ENCODE data around the gene ST6GALNAC1. TPM values are rescaled to one million over a fixed set of nuclear protein-coding genes. Genes with fewer than 3 reads are reported as not detected.

Gene ST6GALNAC1
- total and polyA plus RNA-seq, 2 of the 8 experiments (the other 6 are each of a cell fraction or from before 2014, with no cell fraction given), result not detected

DNA sequence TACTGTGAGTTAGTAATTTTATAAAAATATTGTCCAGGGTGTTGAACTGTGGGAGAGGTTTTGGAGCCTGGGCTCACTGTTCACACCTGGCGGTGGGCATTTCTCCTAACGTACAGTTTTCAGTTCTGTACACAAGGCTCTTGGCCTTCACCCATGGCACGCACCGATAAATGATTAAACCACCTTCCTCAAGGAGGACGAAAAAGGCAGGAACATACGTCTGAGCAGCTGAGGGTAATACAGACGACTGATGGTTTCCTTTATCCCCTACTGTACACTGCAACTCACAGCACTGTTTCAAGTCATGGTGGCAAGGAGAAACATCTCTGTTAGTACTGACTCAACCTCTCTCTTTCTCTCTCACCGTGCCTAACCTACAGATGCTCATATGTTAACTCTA lies 1.4 kb upstream of the ST6GALNAC1 start (continued):
- no peak for TF ChIP-seq HDAC6 (IDR thresholded peaks at IDR 0.05; ENCODE audit: low read depth, low read length)
- TF ChIP-seq, protein P1, sequence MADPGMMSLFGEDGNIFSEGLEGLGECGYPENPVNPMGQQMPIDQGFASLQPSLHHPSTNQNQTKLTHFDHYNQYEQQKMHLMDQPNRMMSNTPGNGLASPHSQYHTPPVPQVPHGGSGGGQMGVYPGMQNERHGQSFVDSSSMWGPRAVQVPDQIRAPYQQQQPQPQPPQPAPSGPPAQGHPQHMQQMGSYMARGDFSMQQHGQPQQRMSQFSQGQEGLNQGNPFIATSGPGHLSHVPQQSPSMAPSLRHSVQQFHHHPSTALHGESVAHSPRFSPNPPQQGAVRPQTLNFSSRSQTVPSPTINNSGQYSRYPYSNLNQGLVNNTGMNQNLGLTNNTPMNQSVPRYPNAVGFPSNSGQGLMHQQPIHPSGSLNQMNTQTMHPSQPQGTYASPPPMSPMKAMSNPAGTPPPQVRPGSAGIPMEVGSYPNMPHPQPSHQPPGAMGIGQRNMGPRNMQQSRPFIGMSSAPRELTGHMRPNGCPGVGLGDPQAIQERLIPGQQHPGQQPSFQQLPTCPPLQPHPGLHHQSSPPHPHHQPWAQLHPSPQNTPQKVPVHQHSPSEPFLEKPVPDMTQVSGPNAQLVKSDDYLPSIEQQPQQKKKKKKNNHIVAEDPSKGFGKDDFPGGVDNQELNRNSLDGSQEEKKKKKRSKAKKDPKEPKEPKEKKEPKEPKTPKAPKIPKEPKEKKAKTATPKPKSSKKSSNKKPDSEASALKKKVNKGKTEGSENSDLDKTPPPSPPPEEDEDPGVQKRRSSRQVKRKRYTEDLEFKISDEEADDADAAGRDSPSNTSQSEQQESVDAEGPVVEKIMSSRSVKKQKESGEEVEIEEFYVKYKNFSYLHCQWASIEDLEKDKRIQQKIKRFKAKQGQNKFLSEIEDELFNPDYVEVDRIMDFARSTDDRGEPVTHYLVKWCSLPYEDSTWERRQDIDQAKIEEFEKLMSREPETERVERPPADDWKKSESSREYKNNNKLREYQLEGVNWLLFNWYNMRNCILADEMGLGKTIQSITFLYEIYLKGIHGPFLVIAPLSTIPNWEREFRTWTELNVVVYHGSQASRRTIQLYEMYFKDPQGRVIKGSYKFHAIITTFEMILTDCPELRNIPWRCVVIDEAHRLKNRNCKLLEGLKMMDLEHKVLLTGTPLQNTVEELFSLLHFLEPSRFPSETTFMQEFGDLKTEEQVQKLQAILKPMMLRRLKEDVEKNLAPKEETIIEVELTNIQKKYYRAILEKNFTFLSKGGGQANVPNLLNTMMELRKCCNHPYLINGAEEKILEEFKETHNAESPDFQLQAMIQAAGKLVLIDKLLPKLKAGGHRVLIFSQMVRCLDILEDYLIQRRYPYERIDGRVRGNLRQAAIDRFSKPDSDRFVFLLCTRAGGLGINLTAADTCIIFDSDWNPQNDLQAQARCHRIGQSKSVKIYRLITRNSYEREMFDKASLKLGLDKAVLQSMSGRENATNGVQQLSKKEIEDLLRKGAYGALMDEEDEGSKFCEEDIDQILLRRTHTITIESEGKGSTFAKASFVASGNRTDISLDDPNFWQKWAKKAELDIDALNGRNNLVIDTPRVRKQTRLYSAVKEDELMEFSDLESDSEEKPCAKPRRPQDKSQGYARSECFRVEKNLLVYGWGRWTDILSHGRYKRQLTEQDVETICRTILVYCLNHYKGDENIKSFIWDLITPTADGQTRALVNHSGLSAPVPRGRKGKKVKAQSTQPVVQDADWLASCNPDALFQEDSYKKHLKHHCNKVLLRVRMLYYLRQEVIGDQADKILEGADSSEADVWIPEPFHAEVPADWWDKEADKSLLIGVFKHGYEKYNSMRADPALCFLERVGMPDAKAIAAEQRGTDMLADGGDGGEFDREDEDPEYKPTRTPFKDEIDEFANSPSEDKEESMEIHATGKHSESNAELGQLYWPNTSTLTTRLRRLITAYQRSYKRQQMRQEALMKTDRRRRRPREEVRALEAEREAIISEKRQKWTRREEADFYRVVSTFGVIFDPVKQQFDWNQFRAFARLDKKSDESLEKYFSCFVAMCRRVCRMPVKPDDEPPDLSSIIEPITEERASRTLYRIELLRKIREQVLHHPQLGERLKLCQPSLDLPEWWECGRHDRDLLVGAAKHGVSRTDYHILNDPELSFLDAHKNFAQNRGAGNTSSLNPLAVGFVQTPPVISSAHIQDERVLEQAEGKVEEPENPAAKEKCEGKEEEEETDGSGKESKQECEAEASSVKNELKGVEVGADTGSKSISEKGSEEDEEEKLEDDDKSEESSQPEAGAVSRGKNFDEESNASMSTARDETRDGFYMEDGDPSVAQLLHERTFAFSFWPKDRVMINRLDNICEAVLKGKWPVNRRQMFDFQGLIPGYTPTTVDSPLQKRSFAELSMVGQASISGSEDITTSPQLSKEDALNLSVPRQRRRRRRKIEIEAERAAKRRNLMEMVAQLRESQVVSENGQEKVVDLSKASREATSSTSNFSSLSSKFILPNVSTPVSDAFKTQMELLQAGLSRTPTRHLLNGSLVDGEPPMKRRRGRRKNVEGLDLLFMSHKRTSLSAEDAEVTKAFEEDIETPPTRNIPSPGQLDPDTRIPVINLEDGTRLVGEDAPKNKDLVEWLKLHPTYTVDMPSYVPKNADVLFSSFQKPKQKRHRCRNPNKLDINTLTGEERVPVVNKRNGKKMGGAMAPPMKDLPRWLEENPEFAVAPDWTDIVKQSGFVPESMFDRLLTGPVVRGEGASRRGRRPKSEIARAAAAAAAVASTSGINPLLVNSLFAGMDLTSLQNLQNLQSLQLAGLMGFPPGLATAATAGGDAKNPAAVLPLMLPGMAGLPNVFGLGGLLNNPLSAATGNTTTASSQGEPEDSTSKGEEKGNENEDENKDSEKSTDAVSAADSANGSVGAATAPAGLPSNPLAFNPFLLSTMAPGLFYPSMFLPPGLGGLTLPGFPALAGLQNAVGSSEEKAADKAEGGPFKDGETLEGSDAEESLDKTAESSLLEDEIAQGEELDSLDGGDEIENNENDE (IDR thresholded peaks at IDR 0.05; ENCODE audit: insufficient replicate concordance, low read length), result no peak
- no peak for TF ChIP-seq CBX8 (IDR thresholded peaks at IDR 0.05; ENCODE audit: borderline replicate concordance, low read depth, low read length)
- TF ChIP-seq KDM5A (IDR thresholded peaks at IDR 0.05; ENCODE audit: low read length), result no peak
